CD8-positive, alpha-beta memory T cell (primary cell): ENCODE data around the gene TRIM49C. TPM values are rescaled to one million over a fixed set of nuclear protein-coding genes. Genes with fewer than 3 reads are reported as not detected.
"Not testable (repeated sequence)": the region's sequence is repeated elsewhere in the genome, so short reads cannot be mapped to it uniquely, and the experiment has no call there.

ENCODE experiments used
- CTCF ChIA-PET: fragments of 350-600 bp; sonication (Branson Sonifier 250); formaldehyde crosslinking; loops from one replicate; lab custom pipeline; 2021; ENCODE audit warnings: antibody characterized with exemption; lab: Charles Lee
- POLR2A ChIA-PET: fragments of 350-600 bp; sonication (Branson Sonifier 250); formaldehyde crosslinking; loops from one replicate; lab custom pipeline; 2021; ENCODE audit warnings: antibody characterized with exemption; lab: Charles Lee
- DNase-seq, 5 donors: peaks; one replicate each; pipeline versions ENCODE4 v3.0.0 to v3.0.0-alpha.2; 2020 to 2022; ENCODE audit warnings: mixed read lengths in 1 of 5
- H3K27ac ChIP-seq: one replicate; pipeline ENCODE4 v1.7.0; 2013; ENCODE audit warnings: low read depth, mild to moderate bottlenecking, low read length, moderate library complexity
- H3K27me3 ChIP-seq: 2 replicates; pipeline ENCODE4 v1.7.0; 2013; ENCODE audit warnings: low read length, mild to moderate bottlenecking; ENCODE audit not compliant: insufficient read depth, poor library complexity, severe bottlenecking
- H3K36me3 ChIP-seq: 2 replicates; pipeline ENCODE4 v1.7.0; 2013; ENCODE audit warnings: mild to moderate bottlenecking, low read length, moderate library complexity; ENCODE audit not compliant: insufficient read depth
- H3K4me1 ChIP-seq: 2 replicates; pipeline ENCODE4 v1.7.0; 2013; ENCODE audit warnings: mild to moderate bottlenecking, low read length, moderate library complexity; ENCODE audit not compliant: insufficient read depth
- H3K4me3 ChIP-seq: 2 replicates; pipeline ENCODE4 v1.7.0; 2013; ENCODE audit warnings: mild to moderate bottlenecking, low read length
- H3K9me3 ChIP-seq: 2 replicates; pipeline ENCODE4 v1.7.0; 2013; ENCODE audit warnings: mild to moderate bottlenecking, low read length
- H3K27ac Mint-ChIP-seq, 8 donors: one replicate each; pipeline ENCODE4 v1.8.0; 2020 to 2021; ENCODE audit warnings: mixed read lengths in 8 of 8, mild to moderate bottlenecking in 6 of 8, inconsistent platforms in 3 of 8, moderate library complexity in 3 of 8
- H3K27me3 Mint-ChIP-seq, 2 donors: one replicate each; pipeline ENCODE4 v1.8.0; 2020 to 2021; ENCODE audit warnings: mixed read lengths in 2 of 2, mild to moderate bottlenecking in 1 of 2, moderate library complexity in 1 of 2
- H3K36me3 Mint-ChIP-seq, 3 donors: one replicate each; pipeline ENCODE4 v1.8.0; 2020 to 2021; ENCODE audit warnings: mixed read lengths in 3 of 3, inconsistent platforms in 1 of 3, mild to moderate bottlenecking in 1 of 3
- H3K4me1 Mint-ChIP-seq, 3 donors: one replicate each; pipeline ENCODE4 v1.8.0; 2020 to 2021; ENCODE audit warnings: mixed read lengths in 3 of 3, inconsistent platforms in 1 of 3, mild to moderate bottlenecking in 1 of 3
- H3K4me3 Mint-ChIP-seq, 7 donors: one replicate each; pipeline ENCODE4 v1.8.0; 2020 to 2021; ENCODE audit warnings: mixed read lengths in 7 of 7, mild to moderate bottlenecking in 6 of 7, moderate library complexity in 4 of 7, inconsistent platforms in 2 of 7
- H3K9me3 Mint-ChIP-seq, 5 donors: one replicate each; pipeline ENCODE4 v1.8.0; 2020 to 2022; ENCODE audit warnings: mixed read lengths in 5 of 5, mild to moderate bottlenecking in 3 of 5, moderate library complexity in 2 of 5, inconsistent platforms in 1 of 5
- polyA plus RNA-seq: library from polyadenylated mRNA; unstranded; fragments of 300-500 nt; fragmentation: Illumina TruSeq; gene quantifications from one replicate; pipeline ENCODE4 v1.2.3, GENCODE V29; 2021
- total RNA-seq, 2 experiments: library from RNA; stranded (reverse); gene quantifications; one replicate each; pipeline ENCODE4 v1.2.3, GENCODE V29; 2021

The TRIM49C gene
- total RNA-seq (not detected), polyA plus RNA-seq (not detected)

GRCh38 chr11:90030806-90031205 lies at the start of gene TRIM49C:
Gene TRIM49C, plus strand, starts transcription at chr11:90031106. Its CDS starts 4,106 bp downstream, at chr11:90035212.
- H3K4me1 Mint-ChIP-seq, H3K27me3 Mint-ChIP-seq, H3K4me3 Mint-ChIP-seq, H3K36me3 ChIP-seq, CTCF ChIA-PET, H3K27ac Mint-ChIP-seq, H3K36me3 Mint-ChIP-seq, H3K9me3 Mint-ChIP-seq, H3K27me3 ChIP-seq, H3K4me3 ChIP-seq, H3K27ac ChIP-seq, DNase-seq, H3K9me3 ChIP-seq, POLR2A ChIA-PET, H3K4me1 ChIP-seq: not testable (repeated sequence)

GRCh38 chr11:90024184-90024583 lies 6.7 kb upstream of the TRIM49C start:
- H3K27ac ChIP-seq, H3K36me3 Mint-ChIP-seq, POLR2A ChIA-PET, H3K36me3 ChIP-seq, H3K4me3 Mint-ChIP-seq, H3K4me1 ChIP-seq, H3K27me3 Mint-ChIP-seq, H3K4me3 ChIP-seq, H3K9me3 ChIP-seq, H3K27ac Mint-ChIP-seq, H3K9me3 Mint-ChIP-seq, H3K4me1 Mint-ChIP-seq, CTCF ChIA-PET, DNase-seq, H3K27me3 ChIP-seq: not testable (repeated sequence)

GRCh38 chr11:90051591-90052209 lies 20.8 kb downstream of the TRIM49C start:
- not testable (repeated sequence) for H3K27ac Mint-ChIP-seq

GRCh38 chr11:90052311-90052710 lies 21.4 kb downstream of the TRIM49C start:
- H3K27ac Mint-ChIP-seq, result not testable (repeated sequence)

More at GRCh38 chr11:90051591-90052209, 20.8 kb downstream of the TRIM49C start:
- H3K36me3 Mint-ChIP-seq, H3K36me3 ChIP-seq, H3K9me3 ChIP-seq, H3K4me1 Mint-ChIP-seq, H3K27ac ChIP-seq, H3K27me3 ChIP-seq, H3K27me3 Mint-ChIP-seq, H3K9me3 Mint-ChIP-seq, H3K4me1 ChIP-seq, H3K4me3 Mint-ChIP-seq, CTCF ChIA-PET, DNase-seq, H3K4me3 ChIP-seq, POLR2A ChIA-PET: not testable (repeated sequence)

GRCh38 chr11:90053545-90053944 lies 22.6 kb downstream of the TRIM49C start:
- H3K4me1 Mint-ChIP-seq, CTCF ChIA-PET, H3K27me3 Mint-ChIP-seq, H3K27me3 ChIP-seq, H3K9me3 ChIP-seq, H3K36me3 ChIP-seq, H3K27ac ChIP-seq, H3K36me3 Mint-ChIP-seq, DNase-seq, H3K4me3 ChIP-seq, H3K4me3 Mint-ChIP-seq, H3K27ac Mint-ChIP-seq, H3K9me3 Mint-ChIP-seq, H3K4me1 ChIP-seq, POLR2A ChIA-PET: not testable (repeated sequence)

More at GRCh38 chr11:90052311-90052710, 21.4 kb downstream of the TRIM49C start:
- H3K4me3 Mint-ChIP-seq, H3K9me3 ChIP-seq, H3K27me3 Mint-ChIP-seq, H3K27ac ChIP-seq, H3K4me1 ChIP-seq, CTCF ChIA-PET, DNase-seq, H3K9me3 Mint-ChIP-seq, H3K4me1 Mint-ChIP-seq, POLR2A ChIA-PET, H3K4me3 ChIP-seq, H3K36me3 ChIP-seq, H3K27me3 ChIP-seq, H3K36me3 Mint-ChIP-seq: not testable (repeated sequence)

- DNase-seq, H3K27ac ChIP-seq, H3K36me3 Mint-ChIP-seq, H3K4me3 Mint-ChIP-seq, H3K4me3 ChIP-seq, H3K9me3 ChIP-seq, H3K4me1 Mint-ChIP-seq, H3K27me3 Mint-ChIP-seq, H3K27me3 ChIP-seq, POLR2A ChIA-PET, H3K27ac Mint-ChIP-seq, H3K9me3 Mint-ChIP-seq, CTCF ChIA-PET, H3K36me3 ChIP-seq, H3K4me1 ChIP-seq: not testable (repeated sequence)
Measured at GRCh38 chr11:90085650-90086049, 54.7 kb downstream of the TRIM49C start, which contains the start of gene UBTFL1. Gene UBTFL1, plus strand, starts transcription at chr11:90085950. Its CDS starts 0 bp downstream, at chr11:90085950.

GRCh38 chr11:90088731-90089130 lies 57.8 kb downstream of the TRIM49C start:
- H3K27ac ChIP-seq, POLR2A ChIA-PET: not testable (repeated sequence)

More at GRCh38 chr11:90088731-90089130, 57.8 kb downstream of the TRIM49C start:
- H3K36me3 ChIP-seq, H3K4me1 ChIP-seq, H3K27ac Mint-ChIP-seq, H3K9me3 ChIP-seq, H3K27me3 ChIP-seq, H3K27me3 Mint-ChIP-seq, CTCF ChIA-PET, H3K36me3 Mint-ChIP-seq, H3K4me1 Mint-ChIP-seq, H3K4me3 Mint-ChIP-seq, DNase-seq, H3K4me3 ChIP-seq, H3K9me3 Mint-ChIP-seq: not testable (repeated sequence)
